H54 (cell line): ENCODE data around the gene KRTAP10-12.
"Not testable (repeated sequence)": the region's sequence is repeated elsewhere in the genome, so short reads cannot be mapped to it uniquely, and the experiment has no call there.

Experiments
- DNase-seq: peaks from one replicate; pipeline ENCODE4 v3.0.0; 2011; ENCODE audit warnings: low spot score, mixed read lengths; ENCODE audit not compliant: insufficient read length
- FAIRE-seq: peaks from 3 replicates; lab custom pipeline; 2011; peaks lifted over from hg19 to GRCh38; lab: Jason Lieb, UNC
- POLR2A ChIP-seq: IDR thresholded peaks from 2 replicates; pipeline ENCODE4 v1.6.1; 2011; ENCODE audit warnings: low read depth, mild to moderate bottlenecking, low read length

KRTAP10-12 gene

GRCh38 chr21:44697172-44697810, at the start of gene KRTAP10-12:
Gene KRTAP10-12 (plus strand): TSS chr21:44697172. CDS start chr21:44697202, 30 bp downstream.
- not testable (repeated sequence) for FAIRE-seq

DNA sequence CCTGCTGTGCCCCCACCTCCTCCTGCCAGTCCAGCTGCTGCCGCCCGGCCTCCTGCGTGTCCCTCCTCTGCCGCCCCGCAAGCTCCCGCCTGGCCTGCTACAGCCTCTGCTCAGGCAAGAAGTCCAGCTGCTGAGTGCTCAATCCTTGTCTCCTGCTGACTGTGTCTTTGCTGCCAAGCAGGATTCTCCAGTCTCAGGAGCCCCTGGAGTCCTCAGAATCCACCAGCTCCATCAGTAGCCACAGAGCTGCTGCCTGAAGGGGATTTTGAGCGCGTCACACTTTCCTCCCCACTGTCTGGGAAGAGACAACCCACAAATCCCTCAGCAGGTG, 49.8 kb upstream of the KRTAP10-12 start:
- no peak for FAIRE-seq
- DNase-seq: no peak
- no peak for TF ChIP-seq POLR2A

More at GRCh38 chr21:44697172-44697810, at the start of gene KRTAP10-12:
- not testable (repeated sequence) for DNase-seq

DNA sequence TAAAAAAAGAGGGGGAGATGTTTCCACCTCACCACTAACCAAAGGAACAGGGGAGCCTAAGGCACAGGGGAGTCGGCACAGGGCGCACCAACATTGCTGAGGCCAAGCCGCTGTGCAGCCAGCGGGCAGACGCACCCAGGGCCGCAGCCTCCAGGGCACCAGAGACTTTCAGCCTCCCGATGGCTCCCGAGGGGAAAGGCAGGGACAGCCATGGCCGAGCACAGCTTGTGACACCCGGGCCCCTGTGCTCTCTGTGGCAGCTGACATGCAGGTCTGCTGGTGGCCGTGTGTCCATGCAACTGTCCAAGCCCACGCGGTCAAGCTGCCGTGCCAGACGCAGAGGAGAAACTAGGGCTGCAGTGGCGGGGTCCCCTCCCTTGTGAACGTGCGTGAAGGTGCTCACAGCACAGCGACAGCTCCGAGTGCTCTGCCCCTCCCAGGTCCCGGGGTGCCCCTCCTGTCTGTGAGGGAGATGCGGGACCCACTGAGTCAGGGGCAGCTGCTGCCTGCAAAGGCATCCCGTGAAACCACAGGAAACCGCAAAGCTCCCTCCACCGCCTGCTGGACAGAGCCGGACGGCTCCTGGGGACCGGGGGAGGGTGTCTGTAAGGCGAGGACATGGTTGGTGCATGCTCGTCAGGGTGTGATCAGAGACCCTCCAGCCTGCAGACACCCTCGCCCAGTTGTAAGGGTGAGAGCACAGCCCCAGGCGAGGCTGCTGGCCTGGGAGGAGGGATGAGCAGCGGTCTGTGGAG, 48.2 kb upstream of the KRTAP10-12 start:
- TF ChIP-seq POLR2A: no peak
- no peak for DNase-seq
- no peak for FAIRE-seq

GRCh38 chr21:44649521-44650100, 47.4 kb upstream of the KRTAP10-12 start:
- TF ChIP-seq POLR2A: no peak
- FAIRE-seq (no peak), DNase-seq (no peak)

- FAIRE-seq (no peak), DNase-seq (no peak)
- no peak for TF ChIP-seq POLR2A
These were observed 46.6 kb upstream of the KRTAP10-12 start for GRCh38 chr21:44650265-44650972.

DNA sequence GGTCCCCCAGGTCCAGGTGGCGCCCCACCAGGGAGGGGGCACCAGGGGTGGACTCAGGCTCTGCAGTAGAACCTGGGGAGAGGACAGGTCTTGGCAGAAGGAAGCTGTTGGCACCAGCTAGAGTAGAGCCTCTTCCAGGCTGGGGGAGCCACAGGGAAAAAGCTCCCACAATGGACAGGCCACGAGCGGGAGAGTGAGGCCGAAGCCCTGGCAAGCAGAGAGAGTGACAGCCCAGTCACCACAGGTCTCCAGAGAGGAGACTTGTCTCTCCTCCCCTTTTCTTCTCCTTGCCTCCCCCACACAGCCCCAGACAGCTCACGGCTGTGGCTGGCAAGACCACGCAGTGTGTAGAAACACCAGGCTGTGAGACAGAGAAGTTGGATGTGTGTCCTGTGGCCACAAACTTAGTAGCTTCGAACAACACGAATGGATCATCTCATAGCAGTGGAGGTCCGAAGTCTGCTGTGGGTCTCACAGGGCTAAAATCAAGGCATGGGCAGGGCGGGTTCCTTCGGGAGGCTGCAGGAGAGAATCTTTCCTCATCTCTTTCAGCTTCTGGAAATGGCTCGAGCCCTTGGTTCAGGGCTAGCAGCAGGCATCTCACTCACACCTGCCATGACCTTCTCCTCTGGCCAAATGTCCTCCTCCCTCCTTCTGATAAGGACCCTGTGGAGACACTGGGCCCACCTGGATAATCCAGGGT, 45.8 kb upstream of the KRTAP10-12 start:
- no peak for TF ChIP-seq POLR2A
- no peak for DNase-seq
- FAIRE-seq: no peak

DNA sequence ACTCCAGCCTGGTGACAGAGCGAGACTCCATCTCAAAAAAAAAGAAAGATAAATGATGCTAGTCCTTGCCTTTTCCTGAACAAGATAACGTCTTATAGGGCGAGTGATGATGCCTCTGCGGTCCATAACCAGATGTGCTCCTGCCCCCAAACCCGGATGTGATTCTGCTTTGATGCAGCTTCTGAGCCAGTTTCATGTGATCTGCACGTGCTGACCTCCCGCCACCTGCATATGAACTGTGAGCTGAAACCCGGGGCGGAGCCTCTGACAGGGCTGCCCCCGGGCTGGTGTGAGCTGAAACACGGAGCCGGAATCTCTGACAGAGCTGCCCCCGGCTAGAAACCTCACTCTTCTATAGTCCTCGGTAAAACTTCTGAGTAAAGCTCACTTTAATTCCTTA, 43.8 kb upstream of the KRTAP10-12 start:
- TF ChIP-seq POLR2A: no peak
- no peak for FAIRE-seq

GRCh38 chr21:44653656-44654575, 43.1 kb upstream of the KRTAP10-12 start:
- no peak for FAIRE-seq
- TF ChIP-seq POLR2A: no peak

More for the DNA sequence above, 43.8 kb upstream of the KRTAP10-12 start:
- DNase-seq: no peak

DNA sequence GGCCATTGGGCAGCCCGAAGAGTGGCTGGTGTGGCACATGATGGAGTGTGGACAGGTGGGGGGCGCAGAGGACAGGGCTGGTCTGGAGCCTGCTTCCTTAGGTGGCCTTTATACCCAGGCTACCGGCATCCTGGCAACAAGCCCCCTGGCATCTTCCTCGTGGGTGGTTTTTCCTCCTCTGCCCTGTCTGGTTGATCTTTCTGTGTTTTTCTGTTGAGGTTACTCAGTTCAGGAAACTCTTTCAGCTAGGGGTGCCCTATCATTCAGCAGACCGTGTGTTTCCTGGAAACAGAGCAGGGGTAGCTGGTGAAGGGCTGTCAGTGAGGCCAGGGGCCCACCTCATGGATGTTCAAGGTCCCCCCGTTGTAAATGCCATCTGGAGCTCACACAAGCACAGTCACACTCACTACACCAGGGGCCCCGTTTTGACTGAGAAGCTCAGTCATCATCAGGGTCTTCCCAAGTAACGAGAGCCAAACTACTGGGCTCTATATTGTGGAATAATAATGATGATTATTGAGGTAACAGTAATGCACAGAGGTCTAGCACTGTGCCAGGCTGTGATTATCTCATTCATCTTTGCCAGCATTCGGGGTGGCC, 42.3 kb upstream of the KRTAP10-12 start, which contains the start of gene KRTAP12-4:
Gene KRTAP12-4, minus strand, starts transcription at position 84 of the 600 bp plus-strand sequence. Its CDS starts 45 bp downstream, at position 39.
- no peak for TF ChIP-seq POLR2A
- FAIRE-seq: no peak
- no peak for DNase-seq

More at GRCh38 chr21:44653656-44654575, 43.1 kb upstream of the KRTAP10-12 start:
- DNase-seq: no peak

DNA sequence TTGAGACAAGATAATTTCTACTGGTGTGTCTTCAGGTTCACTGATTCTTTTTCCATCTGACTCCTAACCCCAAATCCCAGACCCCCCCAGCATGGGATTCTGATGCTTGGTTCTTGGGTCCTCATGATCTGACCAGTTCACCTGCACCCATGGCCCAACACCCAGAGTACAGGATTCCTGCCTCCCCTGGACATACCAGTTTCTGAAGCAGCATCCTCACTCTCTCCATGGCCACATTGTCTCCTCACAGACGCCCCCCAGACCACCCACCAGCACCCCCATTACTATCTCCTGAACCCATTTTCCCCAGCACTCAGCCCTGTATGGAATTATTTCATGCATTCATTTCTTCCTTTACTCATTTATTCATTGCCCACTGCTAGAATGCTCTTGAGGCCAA, 40.1 kb upstream of the KRTAP10-12 start:
- no peak for TF ChIP-seq POLR2A
- FAIRE-seq: no peak
- DNase-seq: no peak

DNA sequence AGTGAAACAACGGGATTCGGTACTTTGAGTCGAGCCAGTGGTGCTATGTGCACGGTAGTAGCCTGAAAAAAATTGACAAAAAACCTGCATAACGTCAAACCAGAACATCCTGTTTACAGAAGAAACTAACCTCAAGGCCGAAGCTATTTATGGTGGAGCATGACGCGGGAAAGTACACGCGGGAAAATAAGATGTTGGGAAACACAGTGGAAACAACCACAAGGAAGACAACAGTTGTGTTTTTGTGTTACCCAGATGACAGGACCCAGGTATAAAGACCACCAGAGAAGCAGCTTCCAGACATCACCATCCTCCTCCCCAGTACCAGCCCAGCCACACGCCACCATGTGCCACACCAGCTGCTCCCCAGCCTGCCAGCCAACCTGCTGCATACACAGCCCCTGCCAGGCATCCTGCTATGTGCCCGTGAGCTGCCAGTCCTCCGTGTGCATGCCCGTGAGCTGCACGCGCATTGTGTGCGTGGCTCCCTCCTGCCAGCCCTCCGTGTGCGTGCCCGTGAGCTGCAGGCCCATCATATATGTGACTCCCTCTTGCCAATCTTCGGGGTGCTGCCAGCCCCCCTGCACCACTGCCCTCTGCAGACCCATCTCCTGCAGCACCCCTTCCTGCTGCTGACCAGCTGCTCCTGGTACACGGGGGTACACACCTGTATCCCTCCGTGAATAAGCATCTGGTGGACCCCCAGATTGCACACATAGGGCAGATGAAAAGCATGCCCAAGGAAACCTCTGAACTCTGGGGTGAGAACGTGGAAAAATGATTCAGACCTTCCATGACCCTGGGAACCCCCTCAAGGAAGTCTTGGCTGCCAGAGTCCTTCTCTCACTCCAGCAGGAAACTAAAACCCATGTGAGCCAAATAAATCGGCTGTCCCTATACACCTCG, 39.1 kb upstream of the KRTAP10-12 start, which contains the start of gene KRTAP12-3:
Gene KRTAP12-3, plus strand, starts transcription at position 298 of the 906 bp plus-strand sequence. Its CDS starts 48 bp downstream, at position 346.
- peak; percentile 19; the same call in 1 of the 2 replicates for TF ChIP-seq POLR2A
- no peak for DNase-seq

More for the DNA sequence above, 39.1 kb upstream of the KRTAP10-12 start, which contains the start of gene KRTAP12-3:
- FAIRE-seq: no peak
